Measurements from ENCODE around the gene OR2H2.

Gene OR2H2

DNA sequence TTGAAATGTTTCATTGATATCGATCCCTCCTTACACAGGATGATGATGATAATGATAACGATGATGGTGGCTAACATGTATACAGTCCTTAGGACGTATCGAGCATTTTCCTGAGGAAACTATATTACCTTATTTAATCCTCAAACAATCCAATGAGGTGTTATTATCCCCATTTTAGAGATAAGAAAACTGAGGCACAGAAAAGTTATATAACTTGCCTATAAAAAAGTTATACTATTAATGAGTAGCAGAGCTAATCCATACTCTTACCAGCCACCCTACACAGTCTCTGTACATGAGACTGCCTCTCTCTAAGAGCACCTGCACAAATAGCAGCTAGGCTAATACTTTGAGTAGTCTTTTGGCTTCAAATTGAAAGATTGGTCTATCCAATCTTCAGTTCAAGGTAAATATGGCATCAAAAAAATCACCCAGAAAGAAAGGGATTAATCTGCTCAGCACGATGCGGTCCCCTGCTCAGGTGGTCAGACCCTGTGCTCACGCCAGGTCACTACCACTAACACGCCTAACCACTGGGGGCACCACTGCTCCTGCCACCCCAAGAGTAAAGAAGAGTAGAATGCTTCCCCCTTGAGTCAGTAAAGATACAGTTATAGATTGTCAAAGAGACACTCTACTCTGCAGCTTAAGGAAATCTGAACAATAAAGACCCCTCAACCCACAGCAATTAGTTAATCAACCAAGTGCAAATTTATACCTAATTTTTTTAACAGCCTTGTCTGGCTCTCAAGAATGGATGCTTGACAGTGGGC lies 33.0 kb downstream of the OR2H2 start:
- no peak for DNase-seq (ENCODE audit: low read depth)
- TF ChIP-seq, protein P1, sequence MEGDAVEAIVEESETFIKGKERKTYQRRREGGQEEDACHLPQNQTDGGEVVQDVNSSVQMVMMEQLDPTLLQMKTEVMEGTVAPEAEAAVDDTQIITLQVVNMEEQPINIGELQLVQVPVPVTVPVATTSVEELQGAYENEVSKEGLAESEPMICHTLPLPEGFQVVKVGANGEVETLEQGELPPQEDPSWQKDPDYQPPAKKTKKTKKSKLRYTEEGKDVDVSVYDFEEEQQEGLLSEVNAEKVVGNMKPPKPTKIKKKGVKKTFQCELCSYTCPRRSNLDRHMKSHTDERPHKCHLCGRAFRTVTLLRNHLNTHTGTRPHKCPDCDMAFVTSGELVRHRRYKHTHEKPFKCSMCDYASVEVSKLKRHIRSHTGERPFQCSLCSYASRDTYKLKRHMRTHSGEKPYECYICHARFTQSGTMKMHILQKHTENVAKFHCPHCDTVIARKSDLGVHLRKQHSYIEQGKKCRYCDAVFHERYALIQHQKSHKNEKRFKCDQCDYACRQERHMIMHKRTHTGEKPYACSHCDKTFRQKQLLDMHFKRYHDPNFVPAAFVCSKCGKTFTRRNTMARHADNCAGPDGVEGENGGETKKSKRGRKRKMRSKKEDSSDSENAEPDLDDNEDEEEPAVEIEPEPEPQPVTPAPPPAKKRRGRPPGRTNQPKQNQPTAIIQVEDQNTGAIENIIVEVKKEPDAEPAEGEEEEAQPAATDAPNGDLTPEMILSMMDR (conservative IDR thresholded peaks at IDR 0.05; ENCODE audit: control insufficient read depth, insufficient read depth, low read depth, low read length), result peak; percentile 19
- H3K4me3 ChIP-seq (ENCODE audit: control insufficient read depth, low read depth, low read length), result no peak overlapping the region

DNA sequence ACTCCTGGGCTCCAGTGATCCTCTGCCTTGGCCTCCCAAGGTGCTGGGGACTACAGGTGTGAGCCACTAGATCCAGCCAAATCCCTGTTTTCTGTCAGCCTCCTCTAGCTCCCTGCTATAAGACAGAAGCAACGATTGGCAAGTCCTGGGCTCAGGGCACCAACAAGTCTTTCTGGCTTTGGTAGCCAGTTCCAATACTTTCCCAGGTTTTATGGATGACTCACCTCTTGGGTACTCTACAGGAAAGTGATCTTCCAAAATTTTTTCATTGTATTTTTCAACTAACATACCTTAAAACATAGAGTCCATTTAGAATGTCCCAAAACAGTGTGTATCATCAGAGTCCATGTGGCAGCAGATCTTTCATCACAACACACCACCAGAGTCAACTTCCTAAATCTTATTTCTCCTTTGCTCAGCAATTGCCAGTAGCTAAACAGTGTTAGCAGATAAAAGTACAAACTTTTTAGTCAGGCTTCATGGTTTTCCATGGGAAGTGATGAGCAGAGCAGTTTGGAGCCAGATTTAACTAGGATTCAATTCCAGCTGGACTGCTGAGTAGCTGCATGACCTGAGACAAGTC lies 34.7 kb downstream of the OR2H2 start:
- no peak for DNase-seq (ENCODE audit: low read depth)
- TF ChIP-seq, protein P1 (conservative IDR thresholded peaks at IDR 0.05; ENCODE audit: control insufficient read depth, insufficient read depth, low read depth, low read length), result no peak
- H3K4me3 ChIP-seq (ENCODE audit: control insufficient read depth, low read depth, low read length), result no peak overlapping the region

DNA sequence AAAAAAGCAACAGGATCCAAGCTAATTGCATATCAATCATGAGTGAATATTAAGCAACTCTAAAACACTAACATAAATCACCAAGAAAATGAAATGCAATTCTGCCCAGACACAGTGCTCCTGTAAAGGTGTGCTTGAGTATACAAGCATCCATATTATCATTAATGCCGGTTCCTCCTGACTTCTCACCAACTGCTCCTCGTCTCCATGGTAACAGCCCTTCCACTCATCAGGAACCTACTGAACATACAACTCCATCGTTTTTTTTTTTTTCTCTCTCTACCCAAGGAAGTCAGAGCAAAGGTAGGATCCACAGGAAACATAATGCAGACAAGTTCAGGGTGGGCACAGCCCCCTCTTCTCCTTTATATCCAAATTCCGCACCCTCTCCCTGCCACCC lies 35.7 kb downstream of the OR2H2 start:
- TF ChIP-seq, protein P1 (conservative IDR thresholded peaks at IDR 0.05; ENCODE audit: control insufficient read depth, insufficient read depth, low read depth, low read length), result no peak
- DNase-seq (ENCODE audit: low read depth), result no peak
- H3K4me3 ChIP-seq (ENCODE audit: control insufficient read depth, low read depth, low read length), result no peak overlapping the region

DNA sequence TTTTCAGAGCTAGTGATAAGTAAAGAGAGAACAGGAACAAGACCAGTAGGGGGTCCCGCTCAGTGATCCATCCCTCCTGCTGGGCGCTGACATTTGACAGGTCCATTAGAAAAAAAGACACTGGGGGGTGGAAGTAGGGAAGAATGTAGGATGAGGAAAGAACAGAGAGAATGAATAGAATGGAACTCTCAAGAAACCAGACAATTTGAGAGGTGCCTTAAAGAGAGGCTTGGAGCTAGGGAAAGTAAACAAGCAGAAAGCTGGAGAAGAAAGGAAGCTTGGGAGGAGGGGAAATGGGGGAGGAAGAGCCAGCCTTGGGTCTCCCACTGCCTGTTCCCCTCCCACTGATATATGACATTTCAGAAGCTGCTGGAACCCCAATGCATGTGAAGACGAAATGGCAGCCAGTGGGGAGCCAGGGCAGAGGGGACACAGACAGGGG lies 39.6 kb downstream of the OR2H2 start:
- no peak overlapping the region for H3K4me3 ChIP-seq (ENCODE audit: control insufficient read depth, low read depth, low read length)
- TF ChIP-seq, protein P1 (conservative IDR thresholded peaks at IDR 0.05; ENCODE audit: control insufficient read depth, insufficient read depth, low read depth, low read length), result no peak
- DNase-seq (ENCODE audit: low read depth), result no peak

DNA sequence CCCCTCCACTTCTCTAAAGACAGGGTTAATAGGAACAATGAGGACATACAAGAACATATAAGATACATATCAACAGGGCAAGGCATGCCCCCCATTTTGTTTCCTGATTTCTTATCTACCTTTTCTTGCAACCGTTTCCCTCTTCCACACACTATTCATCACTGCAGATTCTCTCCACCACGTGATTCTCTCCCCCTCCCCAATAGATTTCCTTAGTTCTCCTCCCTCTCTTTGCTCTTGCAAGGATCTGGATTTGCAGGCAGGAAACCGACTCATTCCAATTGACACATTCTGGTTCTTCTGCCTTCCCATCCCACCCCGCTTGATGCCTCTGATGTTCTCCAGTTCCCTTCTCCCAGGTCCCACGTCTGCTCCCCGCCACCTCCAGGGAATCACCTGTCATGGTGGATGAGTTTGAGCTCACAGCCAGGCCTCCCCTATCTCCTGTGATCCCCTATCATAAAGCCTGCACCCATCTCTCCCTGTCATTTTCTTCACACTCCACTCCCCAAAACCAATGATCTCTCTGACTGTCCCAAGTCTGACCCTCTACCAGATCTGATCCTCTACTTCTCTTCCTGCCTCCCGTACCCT lies 40.5 kb downstream of the OR2H2 start:
- no peak for DNase-seq (ENCODE audit: low read depth)
- TF ChIP-seq, protein P1 (conservative IDR thresholded peaks at IDR 0.05; ENCODE audit: control insufficient read depth, insufficient read depth, low read depth, low read length), result no peak
- no peak overlapping the region for H3K4me3 ChIP-seq (ENCODE audit: control insufficient read depth, low read depth, low read length)

DNA sequence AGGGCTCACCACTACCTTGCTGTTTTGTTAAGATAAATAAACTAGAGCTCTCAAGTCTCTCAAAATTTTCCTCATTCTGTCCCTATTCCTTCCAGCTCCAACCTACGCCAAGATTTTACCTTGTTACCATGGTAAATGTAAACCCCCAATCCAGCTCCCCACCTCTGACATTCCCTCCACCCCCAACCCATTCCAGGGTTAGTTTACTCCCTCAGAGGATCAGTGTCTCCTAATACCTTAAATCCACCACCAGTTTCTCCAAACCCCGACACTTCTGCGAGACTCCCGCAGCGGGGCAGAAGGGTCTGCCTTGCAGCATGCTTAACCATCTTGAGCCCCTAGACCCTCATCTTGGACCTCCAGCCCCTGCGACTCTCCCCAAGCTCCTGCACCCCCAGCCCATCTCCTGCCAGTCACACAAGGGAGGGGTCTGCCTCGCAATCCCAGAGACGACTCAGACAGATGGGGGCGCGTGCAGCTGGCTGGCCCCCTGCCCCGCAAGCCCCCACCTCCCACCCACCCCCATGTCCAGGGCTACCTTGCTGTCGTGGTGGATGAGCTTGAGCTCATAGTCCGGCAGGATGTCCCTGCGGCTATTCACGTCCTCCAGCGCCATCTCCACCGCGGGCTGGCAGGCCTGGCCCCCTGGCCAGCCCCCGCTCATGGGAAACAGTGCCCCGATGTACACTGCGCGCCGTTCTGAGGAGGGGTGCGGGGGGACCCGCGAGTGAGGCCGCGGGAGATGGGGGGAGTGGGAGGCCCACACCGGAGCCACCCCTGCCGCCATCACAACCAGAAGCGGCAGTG lies 42.2 kb downstream of the OR2H2 start:
- H3K4me3 ChIP-seq (ENCODE audit: control insufficient read depth, low read depth, low read length), result peak overlapping the region; percentile 73
- TF ChIP-seq, protein P1 (conservative IDR thresholded peaks at IDR 0.05; ENCODE audit: control insufficient read depth, insufficient read depth, low read depth, low read length), result no peak
- DNase-seq (ENCODE audit: low read depth), result no peak

Measured in fibroblast of mammary gland (primary cell).